Activated naive CD8-positive, alpha-beta T cell treated with anti-CD3 and anti-CD28 coated beads for 36 hours (primary cell): Measurements from ENCODE around the gene MARCKS. TPM values are rescaled to one million over a fixed set of nuclear protein-coding genes. Genes with fewer than 3 reads are reported as not detected.

Experiments
- DNase-seq: peaks from one replicate; pipeline ENCODE4 v3.0.0; 2021
- H3K27ac Mint-ChIP-seq: one replicate; pipeline ENCODE4 v1.8.0; 2022; ENCODE audit warnings: mild to moderate bottlenecking, moderate library complexity, mixed read lengths
- H3K27me3 Mint-ChIP-seq: one replicate; pipeline ENCODE4 v1.8.0; 2022; ENCODE audit warnings: mild to moderate bottlenecking, mixed read lengths
- H3K36me3 Mint-ChIP-seq: one replicate; pipeline ENCODE4 v1.8.0; 2021; ENCODE audit warnings: mild to moderate bottlenecking, mixed read lengths
- H3K4me1 Mint-ChIP-seq: one replicate; pipeline ENCODE4 v1.8.0; 2021; ENCODE audit warnings: mixed read lengths
- H3K4me3 Mint-ChIP-seq: one replicate; pipeline ENCODE4 v1.8.0; 2022; ENCODE audit warnings: mild to moderate bottlenecking, moderate library complexity, mixed read lengths
- H3K9me3 Mint-ChIP-seq: one replicate; pipeline ENCODE4 v1.8.0; 2022; ENCODE audit warnings: mixed read lengths
- total RNA-seq, 2 experiments: library from RNA; stranded (reverse); gene quantifications; one replicate each; pipeline ENCODE4 v1.2.3, GENCODE V29; 2021

MARCKS gene
- total RNA-seq, 2 experiments from 2014 or later, result 0.62 to 0.70 TPM

- no peak for DNase-seq
- Mint-ChIP-seq H3K36me3 (no peaks in the 10 kb centered on the region), H3K9me3 (no peaks in the 10 kb centered on the region), H3K4me3 (peak overlapping the region; percentile 53), H3K27me3 (peaks cover 29% of the 10 kb centered on the region), H3K4me1 (peaks cover 10% of the 10 kb centered on the region), H3K27ac (no peak overlapping the region)
These were observed 2.4 kb downstream of the MARCKS start for GRCh38 chr6:113859349-113860180.

- DNase-seq, result no peak
- peaks cover 10% of the 10 kb centered on the region for H3K4me1 Mint-ChIP-seq
- H3K9me3 Mint-ChIP-seq, result no peaks in the 10 kb centered on the region
- peaks cover 32% of the 10 kb centered on the region for H3K27me3 Mint-ChIP-seq
- H3K27ac Mint-ChIP-seq, result no peak overlapping the region
- no peaks in the 10 kb centered on the region for H3K36me3 Mint-ChIP-seq
- peak overlapping the region; percentile 9 for H3K4me3 Mint-ChIP-seq
These were observed 3.2 kb downstream of the MARCKS start for GRCh38 chr6:113860181-113860955.

- peaks cover 36% of the 10 kb centered on the region for H3K27me3 Mint-ChIP-seq
- H3K9me3 Mint-ChIP-seq, result no peaks in the 10 kb centered on the region
- H3K4me3 Mint-ChIP-seq, result no peak overlapping the region
- no peak overlapping the region for H3K27ac Mint-ChIP-seq
- H3K4me1 Mint-ChIP-seq, result peaks cover 10% of the 10 kb centered on the region
- DNase-seq, result no peak
- no peaks in the 10 kb centered on the region for H3K36me3 Mint-ChIP-seq
These were observed 5.0 kb downstream of the MARCKS start for GRCh38 chr6:113862112-113862511.

- H3K4me3 Mint-ChIP-seq, result no peak overlapping the region
- peaks cover 6% of the 10 kb centered on the region for H3K4me1 Mint-ChIP-seq
- H3K36me3 Mint-ChIP-seq, result no peaks in the 10 kb centered on the region
- DNase-seq, result no peak
- H3K9me3 Mint-ChIP-seq, result no peaks in the 10 kb centered on the region
- peaks cover 57% of the 10 kb centered on the region for H3K27me3 Mint-ChIP-seq
- no peak overlapping the region for H3K27ac Mint-ChIP-seq
These were observed 13.8 kb downstream of the MARCKS start for GRCh38 chr6:113870917-113871316.

GRCh38 chr6:113871975-113872374 lies 14.8 kb downstream of the MARCKS start:
- peaks cover 60% of the 10 kb centered on the region for H3K27me3 Mint-ChIP-seq
- H3K36me3 Mint-ChIP-seq, result no peaks in the 10 kb centered on the region
- H3K27ac Mint-ChIP-seq, result no peak overlapping the region
- no peak overlapping the region for H3K4me3 Mint-ChIP-seq
- peaks cover 6% of the 10 kb centered on the region for H3K4me1 Mint-ChIP-seq
- no peaks in the 10 kb centered on the region for H3K9me3 Mint-ChIP-seq
- no peak for DNase-seq

- H3K4me1 Mint-ChIP-seq, result peaks cover 6% of the 10 kb centered on the region
- no peak overlapping the region for H3K27ac Mint-ChIP-seq
- no peaks in the 10 kb centered on the region for H3K9me3 Mint-ChIP-seq
- no peak overlapping the region for H3K4me3 Mint-ChIP-seq
- H3K27me3 Mint-ChIP-seq, result peaks cover 54% of the 10 kb centered on the region
- no peak for DNase-seq
- no peaks in the 10 kb centered on the region for H3K36me3 Mint-ChIP-seq
These were observed 16.0 kb downstream of the MARCKS start for GRCh38 chr6:113873043-113873667.

GRCh38 chr6:113875470-113875869 lies 18.3 kb downstream of the MARCKS start:
- Mint-ChIP-seq H3K36me3 (no peaks in the 10 kb centered on the region), H3K4me3 (no peak overlapping the region), H3K9me3 (no peaks in the 10 kb centered on the region), H3K4me1 (peaks cover 6% of the 10 kb centered on the region), H3K27me3 (peaks cover 50% of the 10 kb centered on the region), H3K27ac (no peak overlapping the region)
- DNase-seq, result no peak

- Mint-ChIP-seq H3K27ac (no peak overlapping the region), H3K36me3 (no peaks in the 10 kb centered on the region), H3K4me1 (peaks cover 6% of the 10 kb centered on the region), H3K9me3 (no peaks in the 10 kb centered on the region), H3K27me3 (peaks cover 51% of the 10 kb centered on the region), H3K4me3 (no peak overlapping the region)
- DNase-seq, result no peak
These were observed 19.6 kb downstream of the MARCKS start for GRCh38 chr6:113876695-113877094.

- H3K4me1 Mint-ChIP-seq, result no peaks in the 10 kb centered on the region
- no peak overlapping the region for H3K27ac Mint-ChIP-seq
- no peak overlapping the region for H3K4me3 Mint-ChIP-seq
- peaks cover 34% of the 10 kb centered on the region for H3K27me3 Mint-ChIP-seq
- no peak for DNase-seq
- H3K36me3 Mint-ChIP-seq, result no peaks in the 10 kb centered on the region
- H3K9me3 Mint-ChIP-seq, result no peaks in the 10 kb centered on the region
These were observed 22.3 kb downstream of the MARCKS start for GRCh38 chr6:113879186-113880096.

- H3K4me3 Mint-ChIP-seq, result no peak overlapping the region
- H3K4me1 Mint-ChIP-seq, result no peaks in the 10 kb centered on the region
- no peaks in the 10 kb centered on the region for H3K9me3 Mint-ChIP-seq
- H3K27me3 Mint-ChIP-seq, result peaks cover 21% of the 10 kb centered on the region
- DNase-seq, result no peak
- H3K36me3 Mint-ChIP-seq, result no peaks in the 10 kb centered on the region
- H3K27ac Mint-ChIP-seq, result no peak overlapping the region
These were observed 24.4 kb downstream of the MARCKS start for GRCh38 chr6:113881478-113881980.

- Mint-ChIP-seq H3K9me3 (no peaks in the 10 kb centered on the region), H3K36me3 (no peaks in the 10 kb centered on the region), H3K27me3 (peaks cover 17% of the 10 kb centered on the region), H3K27ac (no peak overlapping the region), H3K4me1 (no peaks in the 10 kb centered on the region), H3K4me3 (no peak overlapping the region)
- DNase-seq, result no peak
These were observed 25.3 kb downstream of the MARCKS start for GRCh38 chr6:113882336-113883022.

GRCh38 chr6:113884011-113884410 lies 26.9 kb downstream of the MARCKS start:
- Mint-ChIP-seq H3K27me3 (peaks cover 15% of the 10 kb centered on the region), H3K36me3 (no peaks in the 10 kb centered on the region), H3K9me3 (no peaks in the 10 kb centered on the region), H3K27ac (no peak overlapping the region), H3K4me3 (no peak overlapping the region), H3K4me1 (no peaks in the 10 kb centered on the region)
- no peak for DNase-seq

- no peaks in the 10 kb centered on the region for H3K4me1 Mint-ChIP-seq
These were observed 29.4 kb downstream of the MARCKS start for GRCh38 chr6:113886512-113886911.

GRCh38 chr6:113888493-113888892 lies 31.3 kb downstream of the MARCKS start:
- no peak overlapping the region for H3K4me3 Mint-ChIP-seq
- no peak overlapping the region for H3K27ac Mint-ChIP-seq
- H3K9me3 Mint-ChIP-seq, result peaks cover 2% of the 10 kb centered on the region
- H3K36me3 Mint-ChIP-seq, result no peaks in the 10 kb centered on the region
- H3K27me3 Mint-ChIP-seq, result no peaks in the 10 kb centered on the region
- no peaks in the 10 kb centered on the region for H3K4me1 Mint-ChIP-seq
- DNase-seq, result no peak

More at GRCh38 chr6:113886512-113886911, 29.4 kb downstream of the MARCKS start:
- no peak overlapping the region for H3K27ac Mint-ChIP-seq
- no peaks in the 10 kb centered on the region for H3K9me3 Mint-ChIP-seq
- H3K27me3 Mint-ChIP-seq, result no peaks in the 10 kb centered on the region
- no peak overlapping the region for H3K4me3 Mint-ChIP-seq
- no peaks in the 10 kb centered on the region for H3K36me3 Mint-ChIP-seq
- no peak for DNase-seq
